GM12891 (cell line): ENCODE results near the gene SLC2A4.

Experiments used
- POLR2A ChIP-seq: IDR thresholded peaks from 2 replicates; pipeline ENCODE4 v1.6.1; 2011; ENCODE audit warnings: low read depth, low read length, control low read depth
- POLR2AphosphoS5 ChIP-seq: IDR thresholded peaks from 2 replicates; pipeline ENCODE4 v1.6.1; 2011; ENCODE audit warnings: low read depth, low read length, control low read depth

DNA sequence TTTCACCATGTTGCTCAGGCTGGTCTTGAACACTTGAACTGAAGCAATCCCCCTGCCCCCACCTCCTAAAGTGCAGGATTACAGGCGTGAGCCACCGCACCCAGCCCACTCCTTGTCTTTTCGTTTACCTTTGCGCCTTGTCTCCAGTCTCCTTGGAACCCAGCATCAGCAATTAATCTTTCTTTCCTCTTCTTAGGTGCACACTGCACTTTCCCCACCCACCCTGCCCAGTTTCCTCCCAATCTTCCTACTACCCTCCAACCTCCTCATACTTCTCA is 17.8 kb upstream of the SLC2A4 start:
- TF ChIP-seq POLR2AphosphoS5 (no peak), POLR2A (no peak)
